K562 (cell line): ENCODE results near the gene AGAP3. TPM values are rescaled to one million over a fixed set of nuclear protein-coding genes. Genes with fewer than 3 reads are reported as not detected.

Experiments
- ATF7 ChIP-seq: fragments of 450-650 bp; IDR thresholded peaks from 2 replicates; pipeline ENCODE4 v1.7.1; 2014; ENCODE audit warnings: mild to moderate bottlenecking, moderate library complexity
- CC2D1A ChIP-seq: fragments of 450-650 bp; IDR thresholded peaks from 2 replicates; pipeline ENCODE4 v1.6.1; 2017; ENCODE audit warnings: mild to moderate bottlenecking
- CCNT2 ChIP-seq: IDR thresholded peaks from 2 replicates; pipeline ENCODE4 v1.6.1; 2011; ENCODE audit warnings: borderline replicate concordance, low read depth, mild to moderate bottlenecking, moderate library complexity, mixed read lengths, low read length; ENCODE audit not compliant: insufficient read length; ENCODE audit errors: extremely low read depth
- CHCHD3 ChIP-seq: fragments of 250-450 bp; sonication (Bioruptor Pico); IDR thresholded peaks from 2 replicates; pipeline ENCODE4 v2.1.2; 2022; ENCODE audit warnings: mild to moderate bottlenecking
- CHD1 ChIP-seq: fragments of 200-600 bp; sonication (generic); IDR thresholded peaks from one replicate; pipeline ENCODE4 v1.6.1; 2012; ENCODE audit warnings: mild to moderate bottlenecking, moderate library complexity, low read length, inconsistent platforms
- CTBP1 ChIP-seq: fragments of 450-650 bp; IDR thresholded peaks from 2 replicates; pipeline ENCODE4 v1.6.1; 2016; ENCODE audit warnings: borderline replicate concordance
- EWSR1 ChIP-seq: fragments of 450-650 bp; IDR thresholded peaks from 2 replicates; pipeline ENCODE4 v1.6.1; 2018; ENCODE audit warnings: borderline replicate concordance, mild to moderate bottlenecking, low read depth, moderate library complexity; ENCODE audit not compliant: partially characterized antibody
- FIP1L1 ChIP-seq: fragments of 200-400 bp; formaldehyde crosslinking; IDR thresholded peaks from 2 replicates; pipeline ENCODE4 v1.6.1; 2018; ENCODE audit warnings: mild to moderate bottlenecking, low read depth, low read length; ENCODE audit not compliant: poor library complexity, severe bottlenecking
- HMG20B ChIP-seq: fragments of 250-450 bp; sonication (Bioruptor Pico); IDR thresholded peaks from 2 replicates; pipeline ENCODE4 v1.5.0; 2021; ENCODE audit warnings: mild to moderate bottlenecking
- KDM1A ChIP-seq, 2 experiments: fragments of 450-650 bp; IDR thresholded peaks; 2 replicates each; pipeline ENCODE4 v1.6.1; 2016; ENCODE audit warnings: mild to moderate bottlenecking in 2 of 2
- MECOM ChIP-seq: fragments of 250-450 bp; sonication (Bioruptor Pico); IDR thresholded peaks from 2 replicates; pipeline ENCODE4 v1.8.0; 2022; ENCODE audit warnings: inconsistent platforms
- MEF2A ChIP-seq: IDR thresholded peaks from 2 replicates; pipeline ENCODE4 v1.6.1; 2011; ENCODE audit warnings: low read depth, mild to moderate bottlenecking, low read length, moderate library complexity; ENCODE audit not compliant: control insufficient read depth
- RFX1 ChIP-seq: fragments of 450-650 bp; IDR thresholded peaks from 2 replicates; pipeline ENCODE4 v1.6.1; 2016; ENCODE audit warnings: mild to moderate bottlenecking, moderate library complexity
- STAG1 ChIP-seq: sonication (generic); formaldehyde crosslinking; IDR thresholded peaks from 2 replicates; pipeline ENCODE4 v1.5.0; 2020; ENCODE audit warnings: missing genetic modification reagents, borderline replicate concordance
- ZBTB17 ChIP-seq: fragments of 450-650 bp; formaldehyde crosslinking; IDR thresholded peaks from 2 replicates; pipeline ENCODE4 v1.4.0; 2020; ENCODE audit warnings: mild to moderate bottlenecking
- ZFP1 ChIP-seq: fragments of 450-650 bp; formaldehyde crosslinking; IDR thresholded peaks from 2 replicates; pipeline ENCODE4 v1.4.0; 2020; ENCODE audit warnings: mild to moderate bottlenecking, mixed read lengths
- ZNF140 ChIP-seq: fragments of 250-450 bp; sonication (Bioruptor Pico); IDR thresholded peaks from 2 replicates; pipeline ENCODE4 v1.8.0; 2021; ENCODE audit warnings: moderate library complexity, mild to moderate bottlenecking, inconsistent platforms
- polyA plus RNA-seq, 8 experiments: library from polyadenylated mRNA; depleted of rRNA in 4 of 8; stranded (reverse) in 5 of 8; unstranded in 3 of 8; fragments of >200 nt; fragmentation: Nextera tagmentation in 2 of 8; fragmentation: Illumina TruSeq in 1 of 8; extraction: Ambion mirVana in 2 of 8; extraction: Trizol in 1 of 8; gene quantifications; 2 replicates each; pipeline versions ENCODE4 v1.2.1 to v1.2.3, GENCODE V29; 2011 to 2014; ENCODE audit warnings: inconsistent platforms in 1 of 8, missing spikeins in 1 of 8
- total RNA-seq, 7 experiments: library from RNA; depleted of rRNA in 6 of 7; stranded (reverse); fragments of >200 nt in 6 of 7; fragmentation: Illumina TruSeq in 2 of 7; extraction: Trizol in 2 of 7; gene quantifications; 2 replicates each; pipeline versions ENCODE4 v1.2.1 to v1.2.3, GENCODE V29; 2011 to 2021; ENCODE audit warnings: low replicate concordance in 1 of 7
- TF ChIP-seq, protein P1 (sequence below): sonication (generic); formaldehyde crosslinking; IDR thresholded peaks from 2 replicates; pipeline ENCODE4 v1.8.1; 2023; ENCODE audit warnings: mild to moderate bottlenecking, missing genetic modification reagents
- TF ChIP-seq, protein P2 (sequence below): fragments of 450-650 bp; IDR thresholded peaks from 2 replicates; pipeline ENCODE4 v1.6.1; 2016; ENCODE audit warnings: mild to moderate bottlenecking
- TF ChIP-seq, protein P3 (sequence below): fragments of 250-450 bp; sonication (Bioruptor Pico); IDR thresholded peaks from 2 replicates; pipeline ENCODE4 v1.8.0; 2021; ENCODE audit warnings: mild to moderate bottlenecking, moderate library complexity
- TF ChIP-seq, protein P4 (sequence below): fragments of 250-450 bp; sonication (Bioruptor Pico); IDR thresholded peaks from 2 replicates; pipeline ENCODE4 v1.8.0; 2021; ENCODE audit warnings: moderate library complexity, mild to moderate bottlenecking, inconsistent platforms
- TF ChIP-seq, protein P5 (sequence below): fragments of 200-800 bp; sonication (Bioruptor generic); IDR thresholded peaks from 2 replicates; pipeline ENCODE4 v1.6.1; 2017; ENCODE audit warnings: missing genetic modification characterization, missing compliant biosample characterization

AGAP3 gene
- total and polyA plus RNA-seq, 9 of the 15 experiments (the other 6 are each of a cell fraction or from before 2014, with no cell fraction given), result 3.4 to 208 (median 62.2) TPM

DNA sequence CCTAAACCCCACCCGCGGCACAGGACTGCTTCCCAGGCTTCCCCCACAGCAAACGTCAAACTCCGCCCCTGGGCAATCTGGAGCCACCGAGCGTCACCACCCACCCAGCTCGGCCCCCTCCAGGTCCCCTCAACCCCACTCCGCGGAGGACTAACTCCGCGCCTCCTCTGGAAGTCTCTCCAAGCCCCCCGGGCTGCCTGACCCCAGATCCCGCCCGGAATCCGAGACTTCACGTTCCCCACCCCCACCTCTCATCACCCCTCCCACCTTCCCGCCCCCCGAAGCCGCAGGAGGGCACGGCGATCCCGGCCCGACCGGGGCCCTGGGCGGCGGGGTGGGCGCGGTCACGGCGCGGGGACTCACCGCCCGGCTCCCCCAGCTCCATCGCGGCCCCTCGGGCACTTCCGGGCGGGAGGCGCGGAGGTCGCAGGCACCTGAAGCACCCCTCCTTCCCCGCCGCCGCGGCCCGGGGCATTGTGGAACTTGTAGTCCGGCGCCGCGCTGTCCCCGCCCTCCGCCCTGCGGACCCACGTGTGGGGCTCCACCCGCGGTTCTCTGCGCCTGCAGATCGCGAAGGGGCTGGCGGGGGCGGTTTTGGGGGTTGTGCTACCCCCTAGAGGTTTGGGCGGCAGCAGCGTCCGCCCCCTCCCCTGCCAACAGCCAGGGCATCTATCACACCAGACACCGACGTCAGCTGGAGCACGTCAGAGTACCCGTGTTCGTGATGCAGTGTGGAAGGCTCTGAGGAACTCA lies 3.0 kb upstream of the AGAP3 start, which contains the start of gene TMUB1 (continued):
- peak; percentile 80 for TF ChIP-seq FIP1L1
- no peak for TF ChIP-seq HMG20B (CRISPR knock-in tag)
- TF ChIP-seq CCNT2, result peak; percentile 76
- TF ChIP-seq, protein P1, sequence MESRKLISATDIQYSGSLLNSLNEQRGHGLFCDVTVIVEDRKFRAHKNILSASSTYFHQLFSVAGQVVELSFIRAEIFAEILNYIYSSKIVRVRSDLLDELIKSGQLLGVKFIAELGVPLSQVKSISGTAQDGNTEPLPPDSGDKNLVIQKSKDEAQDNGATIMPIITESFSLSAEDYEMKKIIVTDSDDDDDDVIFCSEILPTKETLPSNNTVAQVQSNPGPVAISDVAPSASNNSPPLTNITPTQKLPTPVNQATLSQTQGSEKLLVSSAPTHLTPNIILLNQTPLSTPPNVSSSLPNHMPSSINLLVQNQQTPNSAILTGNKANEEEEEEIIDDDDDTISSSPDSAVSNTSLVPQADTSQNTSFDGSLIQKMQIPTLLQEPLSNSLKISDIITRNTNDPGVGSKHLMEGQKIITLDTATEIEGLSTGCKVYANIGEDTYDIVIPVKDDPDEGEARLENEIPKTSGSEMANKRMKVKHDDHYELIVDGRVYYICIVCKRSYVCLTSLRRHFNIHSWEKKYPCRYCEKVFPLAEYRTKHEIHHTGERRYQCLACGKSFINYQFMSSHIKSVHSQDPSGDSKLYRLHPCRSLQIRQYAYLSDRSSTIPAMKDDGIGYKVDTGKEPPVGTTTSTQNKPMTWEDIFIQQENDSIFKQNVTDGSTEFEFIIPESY (CRISPR knock-in tag), result no peak
- peak; percentile 84 for TF ChIP-seq ATF7
- no peak for TF ChIP-seq ZNF140
- TF ChIP-seq CC2D1A, result no peak
- TF ChIP-seq EWSR1, result no peak
- TF ChIP-seq ZBTB17 (CRISPR knock-in tag), result no peak
- peak; percentile 80; the same call in 1 of the 2 replicates for TF ChIP-seq CTBP1
- no peak for TF ChIP-seq RFX1
- TF ChIP-seq, protein P2, sequence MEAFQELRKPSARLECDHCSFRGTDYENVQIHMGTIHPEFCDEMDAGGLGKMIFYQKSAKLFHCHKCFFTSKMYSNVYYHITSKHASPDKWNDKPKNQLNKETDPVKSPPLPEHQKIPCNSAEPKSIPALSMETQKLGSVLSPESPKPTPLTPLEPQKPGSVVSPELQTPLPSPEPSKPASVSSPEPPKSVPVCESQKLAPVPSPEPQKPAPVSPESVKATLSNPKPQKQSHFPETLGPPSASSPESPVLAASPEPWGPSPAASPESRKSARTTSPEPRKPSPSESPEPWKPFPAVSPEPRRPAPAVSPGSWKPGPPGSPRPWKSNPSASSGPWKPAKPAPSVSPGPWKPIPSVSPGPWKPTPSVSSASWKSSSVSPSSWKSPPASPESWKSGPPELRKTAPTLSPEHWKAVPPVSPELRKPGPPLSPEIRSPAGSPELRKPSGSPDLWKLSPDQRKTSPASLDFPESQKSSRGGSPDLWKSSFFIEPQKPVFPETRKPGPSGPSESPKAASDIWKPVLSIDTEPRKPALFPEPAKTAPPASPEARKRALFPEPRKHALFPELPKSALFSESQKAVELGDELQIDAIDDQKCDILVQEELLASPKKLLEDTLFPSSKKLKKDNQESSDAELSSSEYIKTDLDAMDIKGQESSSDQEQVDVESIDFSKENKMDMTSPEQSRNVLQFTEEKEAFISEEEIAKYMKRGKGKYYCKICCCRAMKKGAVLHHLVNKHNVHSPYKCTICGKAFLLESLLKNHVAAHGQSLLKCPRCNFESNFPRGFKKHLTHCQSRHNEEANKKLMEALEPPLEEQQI, result no peak
- no peak for TF ChIP-seq MECOM (CRISPR knock-in tag)
- TF ChIP-seq MEF2A, result no peak
- TF ChIP-seq, protein P3, sequence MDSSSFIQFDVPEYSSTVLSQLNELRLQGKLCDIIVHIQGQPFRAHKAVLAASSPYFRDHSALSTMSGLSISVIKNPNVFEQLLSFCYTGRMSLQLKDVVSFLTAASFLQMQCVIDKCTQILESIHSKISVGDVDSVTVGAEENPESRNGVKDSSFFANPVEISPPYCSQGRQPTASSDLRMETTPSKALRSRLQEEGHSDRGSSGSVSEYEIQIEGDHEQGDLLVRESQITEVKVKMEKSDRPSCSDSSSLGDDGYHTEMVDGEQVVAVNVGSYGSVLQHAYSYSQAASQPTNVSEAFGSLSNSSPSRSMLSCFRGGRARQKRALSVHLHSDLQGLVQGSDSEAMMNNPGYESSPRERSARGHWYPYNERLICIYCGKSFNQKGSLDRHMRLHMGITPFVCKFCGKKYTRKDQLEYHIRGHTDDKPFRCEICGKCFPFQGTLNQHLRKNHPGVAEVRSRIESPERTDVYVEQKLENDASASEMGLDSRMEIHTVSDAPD (CRISPR knock-in tag), result no peak
- TF ChIP-seq, protein P4, sequence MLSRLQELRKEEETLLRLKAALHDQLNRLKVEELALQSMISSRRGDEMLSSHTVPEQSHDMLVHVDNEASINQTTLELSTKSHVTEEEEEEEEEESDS (CRISPR knock-in tag), result no peak
- no peak for TF ChIP-seq CHCHD3 (CRISPR knock-in tag)
- peak; percentile 8 for TF ChIP-seq CHD1
- no peak for TF ChIP-seq ZFP1
- no peak for TF ChIP-seq STAG1 (CRISPR knock-in tag)
- TF ChIP-seq, protein P5, sequence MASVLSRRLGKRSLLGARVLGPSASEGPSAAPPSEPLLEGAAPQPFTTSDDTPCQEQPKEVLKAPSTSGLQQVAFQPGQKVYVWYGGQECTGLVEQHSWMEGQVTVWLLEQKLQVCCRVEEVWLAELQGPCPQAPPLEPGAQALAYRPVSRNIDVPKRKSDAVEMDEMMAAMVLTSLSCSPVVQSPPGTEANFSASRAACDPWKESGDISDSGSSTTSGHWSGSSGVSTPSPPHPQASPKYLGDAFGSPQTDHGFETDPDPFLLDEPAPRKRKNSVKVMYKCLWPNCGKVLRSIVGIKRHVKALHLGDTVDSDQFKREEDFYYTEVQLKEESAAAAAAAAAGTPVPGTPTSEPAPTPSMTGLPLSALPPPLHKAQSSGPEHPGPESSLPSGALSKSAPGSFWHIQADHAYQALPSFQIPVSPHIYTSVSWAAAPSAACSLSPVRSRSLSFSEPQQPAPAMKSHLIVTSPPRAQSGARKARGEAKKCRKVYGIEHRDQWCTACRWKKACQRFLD (CRISPR knock-in tag), result peak; percentile 11; the same call in 1 of the 2 replicates
- TF ChIP-seq KDM1A (IDR thresholded peaks at IDR 0.05), result no peak
